Measurements from ENCODE around the gene ITGA7.

GRCh38 chr12:55745361-55746173 is 37.9 kb upstream of the ITGA7 start:
- TF ChIP-seq REST (IDR thresholded peaks at IDR 0.05; ENCODE audit: insufficient read depth in 1 of 2, low read depth in 2 of 2, low read length in 1 of 2), result no peak
- TF ChIP-seq CTCF (IDR thresholded peaks at IDR 0.05), result no peak
- no peak for TF ChIP-seq SIN3A (IDR thresholded peaks at IDR 0.05; ENCODE audit: borderline replicate concordance, insufficient read depth, low read depth, low read length)
- TF ChIP-seq POLR2AphosphoS5 (IDR thresholded peaks at IDR 0.05; ENCODE audit: low read depth, low read length), result no peak

Data from Panc1 (cell line).